ENCODE measurements around the gene CPT2.

GRCh38 chr1:53190210-53190611 is 6.4 kb upstream of the CPT2 start:
- no peak for TF ChIP-seq CTCF (conservative IDR thresholded peaks at IDR 0.05)
- no peak for TF ChIP-seq EZH2 (IDR thresholded peaks at IDR 0.05; ENCODE audit: low read depth)

Data from PC-9 (cell line).